Measurements from ENCODE around the gene LRRC57.
A peak's percentile ranks its signal among the peaks of the same experiment; 100 is the strongest.

LRRC57 gene

DNA sequence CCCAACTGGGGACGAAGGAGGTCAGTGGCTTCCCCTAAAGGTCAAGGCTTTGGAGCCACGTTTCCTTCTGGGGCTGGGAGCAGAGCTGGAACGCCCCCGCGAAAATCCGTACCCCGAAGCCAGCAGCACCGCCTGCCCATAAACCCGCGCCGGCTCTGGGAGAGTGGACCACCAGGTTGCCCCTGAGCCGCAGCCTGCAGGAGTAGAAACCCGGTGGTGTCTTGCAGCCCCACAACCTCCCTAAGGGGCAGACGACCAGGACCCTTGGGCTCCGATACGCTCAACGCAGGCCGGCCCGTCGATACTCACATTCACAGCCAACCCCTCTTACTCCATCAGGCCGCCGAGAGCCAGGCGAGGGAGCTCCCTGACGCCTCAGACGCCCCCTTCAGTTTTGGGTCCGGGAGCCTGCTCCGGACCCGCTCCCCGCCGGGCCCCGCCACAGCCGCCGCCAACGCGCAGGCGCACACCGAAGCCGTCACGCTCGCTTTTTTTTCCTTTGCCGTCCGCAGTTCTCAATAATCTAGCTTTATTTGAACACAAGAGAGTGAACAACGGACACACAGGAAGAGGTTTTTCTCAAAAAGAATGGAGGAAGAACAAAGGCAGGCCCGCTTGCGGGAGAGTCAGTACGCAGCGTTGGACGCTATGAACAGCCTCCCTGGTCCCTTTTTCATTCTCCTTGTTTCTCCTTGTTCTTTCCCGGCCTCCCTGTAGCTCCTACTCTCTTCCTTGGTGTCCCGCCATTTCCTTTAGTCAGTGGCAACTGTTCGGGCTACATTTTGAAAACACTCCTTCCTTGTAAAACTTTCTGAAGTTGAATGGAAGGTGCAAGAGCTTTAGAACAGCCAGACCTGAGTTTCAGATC, 57.7 kb downstream of the LRRC57 start, which contains the start of gene ZNF106:
ZNF106 (minus strand) TSS at position 471 of the 868 bp plus-strand sequence. CDS start 18,852 bp downstream, outside the sequence.
- FAIRE-seq (no peak), DNase-seq (ENCODE audit: insufficient read length, low spot score) (peak; percentile 88)
- TF ChIP-seq, protein P1, sequence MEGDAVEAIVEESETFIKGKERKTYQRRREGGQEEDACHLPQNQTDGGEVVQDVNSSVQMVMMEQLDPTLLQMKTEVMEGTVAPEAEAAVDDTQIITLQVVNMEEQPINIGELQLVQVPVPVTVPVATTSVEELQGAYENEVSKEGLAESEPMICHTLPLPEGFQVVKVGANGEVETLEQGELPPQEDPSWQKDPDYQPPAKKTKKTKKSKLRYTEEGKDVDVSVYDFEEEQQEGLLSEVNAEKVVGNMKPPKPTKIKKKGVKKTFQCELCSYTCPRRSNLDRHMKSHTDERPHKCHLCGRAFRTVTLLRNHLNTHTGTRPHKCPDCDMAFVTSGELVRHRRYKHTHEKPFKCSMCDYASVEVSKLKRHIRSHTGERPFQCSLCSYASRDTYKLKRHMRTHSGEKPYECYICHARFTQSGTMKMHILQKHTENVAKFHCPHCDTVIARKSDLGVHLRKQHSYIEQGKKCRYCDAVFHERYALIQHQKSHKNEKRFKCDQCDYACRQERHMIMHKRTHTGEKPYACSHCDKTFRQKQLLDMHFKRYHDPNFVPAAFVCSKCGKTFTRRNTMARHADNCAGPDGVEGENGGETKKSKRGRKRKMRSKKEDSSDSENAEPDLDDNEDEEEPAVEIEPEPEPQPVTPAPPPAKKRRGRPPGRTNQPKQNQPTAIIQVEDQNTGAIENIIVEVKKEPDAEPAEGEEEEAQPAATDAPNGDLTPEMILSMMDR (IDR thresholded peaks at IDR 0.05; ENCODE audit: insufficient read depth, missing control alignments): no peak

DNA sequence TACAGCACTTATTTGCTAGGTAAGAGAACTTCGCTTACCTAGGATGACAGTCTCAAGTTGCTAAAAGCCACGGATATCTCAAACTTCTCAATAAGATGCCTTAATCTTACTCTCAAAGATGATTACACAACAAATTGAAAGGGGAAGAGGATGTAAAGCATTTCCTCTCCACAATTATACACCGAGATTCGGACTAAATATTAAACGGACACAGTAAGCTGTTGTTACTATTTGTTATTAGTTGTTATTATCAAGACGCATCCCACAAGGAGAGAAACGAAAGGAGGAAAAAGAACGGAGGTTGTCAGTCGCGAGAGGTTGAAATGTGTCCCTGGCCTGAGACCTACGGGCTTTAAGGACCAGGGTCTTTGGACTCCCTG, 58.3 kb downstream of the LRRC57 start:
- DNase-seq (ENCODE audit: insufficient read length, low spot score): no peak
- FAIRE-seq: no peak
- TF ChIP-seq, protein P1 (IDR thresholded peaks at IDR 0.05; ENCODE audit: insufficient read depth, missing control alignments): no peak
